HG02798 (cell line): ENCODE results near the gene CLK3.
A peak's percentile ranks its signal among the peaks of the same experiment; 100 is the strongest.

Experiments
- ATAC-seq: cut with Tn5 transposase; IDR thresholded peaks from one replicate; pipeline ENCODE4 v1.9.1; 2021; ENCODE audit warnings: mild to moderate bottlenecking; ENCODE audit not compliant: unreplicated experiment, poor library complexity

Gene CLK3

DNA sequence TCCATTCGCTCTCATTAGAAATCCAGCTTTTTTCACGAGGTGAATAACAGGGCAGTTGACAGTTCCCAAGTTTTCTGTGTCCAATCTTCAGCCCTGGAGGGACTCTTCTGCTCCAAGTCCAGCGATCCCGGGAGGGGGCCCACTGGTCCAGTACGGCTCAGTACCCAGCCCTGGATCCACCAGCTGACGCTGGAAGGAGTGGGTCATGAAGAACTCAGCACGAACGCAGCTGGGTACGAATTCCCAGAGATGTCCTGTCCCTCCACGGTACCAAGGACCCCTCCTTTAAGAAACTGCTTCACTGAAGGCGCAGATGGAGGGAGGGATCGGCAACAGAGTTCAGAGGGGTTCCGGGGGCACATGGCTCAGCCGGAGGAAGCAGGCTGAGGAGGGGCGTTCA lies 16.5 kb upstream of the CLK3 start:
- no peak for ATAC-seq

DNA sequence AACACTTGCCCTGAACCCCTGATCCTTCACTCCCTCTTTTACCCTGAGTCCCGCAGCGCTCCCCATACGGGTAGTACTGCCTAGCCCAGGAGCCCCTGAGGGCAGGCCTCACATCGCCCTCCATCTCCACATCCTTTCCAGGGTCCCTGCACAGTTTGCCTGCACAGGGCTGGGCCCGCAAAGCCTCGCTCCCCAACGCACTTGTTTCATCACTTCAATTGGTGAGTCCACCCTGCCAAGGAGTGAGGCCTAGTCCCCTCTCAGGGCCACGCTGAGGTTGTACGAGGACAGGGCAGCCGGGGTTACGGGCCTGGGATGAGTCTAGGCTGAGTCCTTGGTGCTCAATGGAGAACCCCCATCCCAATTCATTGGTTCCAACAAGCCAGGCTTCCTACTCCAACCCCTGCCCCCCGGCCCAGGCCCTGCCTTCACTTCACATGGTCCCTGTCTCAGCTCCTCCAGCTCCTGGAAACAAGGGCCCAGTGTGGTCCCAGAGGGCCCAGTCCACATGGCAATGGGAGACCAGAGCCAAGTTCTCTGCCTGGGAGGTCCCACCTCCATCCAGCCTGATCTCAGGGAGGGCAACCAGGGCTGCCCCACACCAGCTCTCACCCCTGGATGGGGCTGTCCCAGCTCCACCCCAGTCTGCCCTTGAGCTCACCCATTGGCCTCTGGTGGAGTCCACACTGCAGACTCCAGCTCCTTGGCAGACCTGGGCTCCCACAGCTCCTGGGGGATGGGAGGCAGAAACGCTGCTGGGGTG lies 12.4 kb upstream of the CLK3 start:
- ATAC-seq = no peak

DNA sequence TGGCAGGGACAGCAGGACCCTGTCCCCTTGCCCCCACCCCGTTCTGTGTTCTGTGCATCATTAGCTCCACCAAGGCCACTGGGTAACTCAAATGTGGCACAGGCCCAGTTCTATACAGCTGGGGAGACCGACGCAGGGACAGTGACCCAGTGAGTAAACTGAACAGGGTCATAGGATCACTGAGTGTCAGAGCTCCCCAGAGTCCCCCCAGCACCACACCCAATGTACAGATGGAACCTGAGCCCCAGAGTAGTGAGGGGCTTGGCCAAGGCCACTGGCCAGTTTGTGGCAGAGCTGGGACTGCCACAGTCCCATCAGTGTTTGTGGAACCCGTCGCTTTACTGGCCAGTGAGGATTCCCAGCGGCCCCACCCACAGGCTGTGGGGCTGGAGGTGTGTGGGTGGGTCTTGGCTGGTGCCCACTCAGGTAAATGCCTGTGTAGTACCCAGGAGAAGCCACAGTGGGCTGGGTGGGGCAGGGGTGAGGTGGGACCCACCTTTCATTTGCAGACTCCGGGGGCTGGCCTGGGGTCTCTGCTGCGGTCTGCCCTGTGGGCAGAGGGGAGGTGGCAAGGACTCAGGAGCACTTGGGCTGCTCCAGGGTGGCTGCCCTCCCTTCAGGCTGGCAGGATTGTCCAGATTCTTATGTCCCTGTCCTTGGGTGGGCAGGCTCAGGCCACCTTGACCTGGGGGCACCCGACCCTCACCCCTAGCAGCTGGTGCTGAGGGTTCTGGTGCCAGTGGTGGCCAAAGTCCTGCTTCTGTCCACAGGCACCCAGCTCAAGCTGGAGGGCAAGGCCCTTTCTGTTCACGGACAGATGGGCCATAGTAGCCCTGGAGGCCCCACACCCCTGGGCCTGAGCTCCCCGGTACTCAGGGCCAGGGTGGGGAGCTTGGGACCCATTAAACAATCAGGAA lies 11.6 kb upstream of the CLK3 start:
- ATAC-seq = no peak

DNA sequence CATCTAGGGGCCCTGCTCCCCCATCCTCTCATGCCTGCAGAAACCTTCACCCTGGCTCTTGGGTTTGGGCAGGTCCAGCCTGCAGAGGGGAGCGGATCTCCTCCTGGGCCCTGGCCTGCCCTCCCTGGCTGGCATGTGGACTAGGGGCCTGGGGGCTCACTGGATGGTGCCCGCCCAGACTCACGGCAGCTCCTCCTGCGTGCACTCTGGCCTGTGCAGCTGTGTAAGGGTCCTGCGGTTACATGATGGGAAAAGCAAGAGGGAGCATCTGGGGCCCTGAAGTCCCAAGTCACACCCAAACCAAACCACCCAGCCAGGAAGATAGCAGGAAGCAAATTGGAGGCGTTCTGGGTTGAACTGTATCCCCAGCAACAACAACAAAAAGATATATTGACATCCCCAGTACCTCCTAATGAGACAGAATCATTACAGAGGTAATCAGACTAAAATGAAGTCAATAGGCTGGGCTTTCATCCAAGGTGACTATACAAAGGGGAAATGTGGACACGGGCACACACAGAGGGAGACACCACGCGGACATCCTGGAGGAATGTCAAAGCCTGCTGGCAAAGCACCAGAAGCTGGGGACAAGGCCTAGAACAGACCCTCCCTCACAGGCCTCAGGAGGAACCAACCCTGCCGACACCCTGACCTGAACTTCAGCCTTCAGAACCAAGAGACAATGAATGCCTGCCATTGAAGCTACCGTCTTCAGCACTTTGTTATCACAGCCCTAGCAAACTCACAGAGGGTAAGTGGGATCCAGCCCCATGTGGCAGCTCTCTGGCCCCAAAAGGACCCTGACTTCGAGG lies 10.4 kb upstream of the CLK3 start:
- no peak for ATAC-seq

DNA sequence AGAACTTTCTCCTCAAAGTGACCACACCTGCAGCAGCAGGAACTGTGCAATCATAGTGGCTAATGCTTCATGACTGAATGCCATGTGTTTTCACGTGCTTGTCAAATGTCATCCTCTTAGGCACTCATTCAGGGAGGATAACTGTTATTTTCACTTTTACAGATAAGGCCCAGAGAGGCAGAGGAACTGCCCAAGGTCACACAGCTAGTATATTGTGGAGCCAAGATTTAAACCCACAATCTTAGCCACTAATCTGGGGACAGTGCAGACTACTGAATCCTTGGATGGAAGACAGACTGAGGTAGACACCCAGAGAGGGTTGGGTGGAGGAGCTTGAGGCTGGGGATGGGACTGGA lies 9.9 kb upstream of the CLK3 start:
- no peak for ATAC-seq

DNA sequence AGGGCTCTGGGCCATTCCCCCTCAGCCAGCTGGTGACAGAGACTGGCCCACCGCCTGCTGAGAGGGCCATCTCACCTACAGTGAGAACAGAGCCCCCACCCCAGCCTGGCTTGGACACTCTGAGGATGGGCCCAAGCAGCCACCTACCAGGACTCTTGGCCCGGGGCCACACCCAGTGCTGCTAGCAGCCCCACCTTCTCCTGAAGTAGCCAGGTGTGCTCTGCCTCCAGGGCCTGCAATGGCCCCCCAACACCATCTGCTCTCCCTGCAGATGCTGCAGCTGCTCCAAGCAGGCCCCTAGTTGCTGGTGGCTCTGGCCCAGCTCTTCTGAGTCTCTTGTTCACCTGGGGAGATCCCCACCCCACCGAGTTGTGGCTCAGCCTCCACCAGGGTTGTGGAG lies 6.8 kb upstream of the CLK3 start:
- no peak for ATAC-seq

DNA sequence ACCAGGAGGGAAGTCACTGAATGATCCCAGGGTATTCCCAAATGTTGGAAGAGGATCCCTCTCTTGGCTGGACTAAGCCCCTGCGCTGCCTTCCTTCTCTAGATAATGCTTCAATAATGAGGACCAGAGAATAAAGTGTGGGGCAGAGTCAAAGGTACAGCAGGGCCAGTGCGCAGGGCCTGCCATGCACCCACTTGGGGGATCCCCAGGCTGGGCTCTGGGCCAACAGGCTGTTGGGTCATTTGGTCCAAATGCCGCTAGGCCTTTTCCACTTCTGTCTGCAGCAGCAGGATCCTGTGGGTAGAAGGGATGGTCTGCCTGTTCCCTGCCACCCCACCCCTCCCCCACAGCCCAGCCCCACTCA lies 5.7 kb upstream of the CLK3 start:
- no peak for ATAC-seq

DNA sequence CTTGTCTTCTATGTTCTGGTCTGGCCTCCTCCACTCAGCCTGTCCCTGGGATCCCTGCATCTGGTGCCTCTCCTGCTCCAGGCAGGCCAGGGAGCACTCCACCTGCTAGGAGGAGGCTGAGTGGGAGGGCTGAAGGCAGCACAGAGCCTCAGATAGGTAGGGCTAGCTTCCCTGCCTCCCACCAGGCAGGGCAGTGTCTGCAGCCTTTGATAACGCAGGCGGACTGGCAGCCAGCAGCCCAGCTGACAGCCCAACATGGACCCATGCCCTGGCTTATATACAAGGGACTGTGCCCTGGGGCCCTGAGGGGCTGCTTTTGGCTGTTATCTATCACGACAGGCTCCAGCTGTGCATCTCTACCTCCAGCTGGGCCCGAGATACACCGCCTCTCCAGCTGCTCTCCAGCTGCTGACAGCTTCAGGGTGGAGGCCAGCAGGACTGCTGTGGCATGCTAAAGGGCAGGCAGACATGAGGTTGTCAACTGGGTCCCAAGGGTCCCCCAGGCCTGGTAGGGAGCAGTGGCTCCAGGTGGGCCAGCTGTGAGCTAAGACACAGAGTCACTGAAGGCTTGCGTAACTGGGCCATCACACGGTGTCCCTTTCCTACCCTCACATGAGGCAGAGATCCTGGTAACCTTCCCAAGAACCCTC lies 5.2 kb upstream of the CLK3 start:
- ATAC-seq = no peak

DNA sequence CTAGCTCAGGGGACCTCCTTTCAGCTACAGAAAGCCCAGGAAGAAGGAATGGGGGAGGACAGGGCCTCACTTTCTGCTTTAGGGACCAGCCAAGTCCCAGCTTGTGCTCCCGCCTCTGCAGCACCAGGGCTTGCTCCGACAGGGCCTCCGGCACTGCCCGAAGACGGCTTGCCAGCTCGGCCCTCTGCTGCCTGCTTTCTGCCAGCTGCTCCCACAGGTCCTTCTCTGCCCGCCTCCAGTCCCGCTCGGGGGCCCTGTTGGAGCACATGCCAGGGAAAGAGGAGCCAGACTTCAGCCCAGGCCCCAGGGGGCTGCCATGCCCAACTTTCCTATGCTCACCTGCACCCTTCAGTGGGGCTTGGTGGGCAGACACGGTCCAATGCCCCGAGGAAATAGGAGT lies 4.3 kb upstream of the CLK3 start:
- no peak for ATAC-seq

DNA sequence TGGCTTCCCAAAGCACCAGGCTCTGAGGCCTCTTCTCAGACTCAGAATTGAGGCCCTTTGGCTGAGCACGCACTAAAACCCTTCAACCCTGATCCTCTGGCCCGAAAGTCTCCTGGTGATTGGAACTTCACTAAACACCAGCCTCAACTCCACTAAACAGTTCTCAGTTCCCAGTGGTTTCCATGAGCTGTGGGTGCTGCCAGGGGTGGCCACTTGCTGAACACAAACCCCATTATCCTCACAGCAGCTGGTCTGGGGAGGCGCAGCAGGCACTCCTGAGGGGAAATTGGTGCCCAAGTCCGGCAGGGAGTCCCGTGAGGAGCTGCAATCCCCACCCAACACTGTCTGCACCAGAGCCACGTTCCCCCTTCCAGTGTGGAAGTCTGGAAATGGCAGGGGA lies 3.8 kb upstream of the CLK3 start:
- ATAC-seq = no peak

DNA sequence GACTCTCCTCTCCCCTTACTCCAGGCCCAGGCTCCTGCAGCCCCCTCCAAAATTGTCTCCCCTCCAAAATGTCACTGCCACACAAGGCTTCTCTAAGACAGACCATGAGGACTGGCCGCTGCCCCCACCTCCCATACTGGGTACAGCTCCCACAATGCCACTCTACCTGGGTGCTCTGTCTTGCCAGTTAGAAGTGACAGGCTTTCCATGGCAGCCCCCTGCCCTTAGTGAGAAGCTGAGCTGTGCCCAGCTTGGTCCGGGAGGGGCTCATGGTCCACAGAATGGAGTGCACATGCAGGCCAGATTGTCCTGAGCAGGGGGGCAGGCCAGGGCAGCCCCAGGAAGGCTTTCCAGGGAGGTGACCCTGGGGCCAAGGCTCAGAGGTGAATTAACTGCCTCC lies 3.0 kb upstream of the CLK3 start:
- ATAC-seq = no peak

DNA sequence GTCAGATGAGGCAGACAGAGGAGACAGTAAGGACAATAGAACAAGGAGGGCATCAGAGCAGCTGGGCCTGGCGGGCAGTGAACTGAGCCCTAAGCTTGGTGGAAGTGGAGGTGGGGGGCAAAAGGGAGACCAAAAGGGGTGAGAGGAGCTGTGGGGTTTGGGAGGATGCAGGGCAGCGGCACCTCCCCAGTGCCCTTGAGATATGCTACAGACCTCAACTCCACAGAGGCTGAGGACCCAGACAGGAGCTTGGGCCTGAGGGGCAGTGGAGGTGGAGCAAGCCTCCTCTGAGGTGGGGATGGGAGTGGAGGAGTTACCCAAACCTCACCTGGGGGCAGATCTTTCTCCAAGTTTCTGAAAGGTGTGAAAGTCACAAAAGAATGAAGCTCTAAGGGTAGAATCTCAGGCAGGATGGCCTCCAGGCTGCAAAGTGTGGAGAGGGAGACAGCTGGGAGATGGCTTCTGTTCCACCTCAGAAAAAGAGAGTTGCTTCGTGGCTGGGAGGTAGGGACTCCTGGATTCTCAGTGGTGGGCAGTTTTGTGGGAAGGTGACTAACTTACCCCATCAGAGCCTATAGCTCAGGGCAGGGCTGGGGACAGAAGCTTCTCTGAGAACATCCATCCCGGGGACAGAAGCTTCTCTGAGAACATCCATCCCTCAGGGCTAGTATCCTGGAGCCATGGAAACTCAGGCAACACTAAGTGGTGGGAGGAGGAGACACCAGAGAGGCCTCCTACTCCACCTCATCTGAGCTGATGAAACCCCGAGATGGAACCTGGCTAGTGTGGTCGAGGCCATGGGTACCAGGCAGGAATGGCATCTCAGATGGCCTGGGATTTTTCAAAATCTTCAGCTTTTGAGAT lies 2.3 kb upstream of the CLK3 start:
- no peak for ATAC-seq

DNA sequence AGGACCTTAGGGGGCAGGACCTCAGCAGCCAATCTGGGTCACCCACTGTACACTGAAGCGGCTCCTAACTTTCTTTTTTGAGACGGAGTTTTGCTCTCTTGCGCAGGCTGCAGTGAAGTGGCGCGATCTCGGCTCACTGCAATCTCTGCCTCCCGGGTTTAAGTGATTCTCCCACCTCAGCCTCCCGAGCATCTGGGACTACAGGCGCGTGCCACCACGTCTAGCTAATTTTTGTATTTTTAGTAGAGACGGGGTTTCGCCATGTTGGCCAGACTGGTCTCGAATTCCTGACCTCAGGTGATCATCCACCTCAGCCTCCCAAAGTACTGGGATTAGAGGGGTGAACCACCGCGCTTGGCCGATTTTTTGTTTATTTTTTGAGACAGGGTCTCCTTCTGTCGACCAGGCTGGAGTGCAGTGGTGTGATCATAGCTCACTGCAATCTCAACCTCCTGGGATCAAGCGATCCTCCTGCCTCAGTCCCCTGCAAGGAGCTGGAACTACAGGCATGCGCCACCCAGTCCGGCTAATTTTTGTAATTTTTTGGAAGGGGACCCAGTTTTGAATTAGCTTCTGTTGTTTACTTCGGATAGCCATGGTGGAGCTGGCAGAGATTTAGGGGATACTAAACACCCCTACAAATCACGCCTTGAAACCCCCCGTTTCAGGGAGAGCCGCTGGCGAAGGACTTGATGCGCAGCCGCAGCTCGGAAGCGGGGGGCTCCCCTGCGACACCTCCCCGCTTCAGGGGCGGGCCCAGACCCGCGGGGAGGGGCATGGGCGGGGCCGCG lies 1.5 kb upstream of the CLK3 start:
- no peak for ATAC-seq

DNA sequence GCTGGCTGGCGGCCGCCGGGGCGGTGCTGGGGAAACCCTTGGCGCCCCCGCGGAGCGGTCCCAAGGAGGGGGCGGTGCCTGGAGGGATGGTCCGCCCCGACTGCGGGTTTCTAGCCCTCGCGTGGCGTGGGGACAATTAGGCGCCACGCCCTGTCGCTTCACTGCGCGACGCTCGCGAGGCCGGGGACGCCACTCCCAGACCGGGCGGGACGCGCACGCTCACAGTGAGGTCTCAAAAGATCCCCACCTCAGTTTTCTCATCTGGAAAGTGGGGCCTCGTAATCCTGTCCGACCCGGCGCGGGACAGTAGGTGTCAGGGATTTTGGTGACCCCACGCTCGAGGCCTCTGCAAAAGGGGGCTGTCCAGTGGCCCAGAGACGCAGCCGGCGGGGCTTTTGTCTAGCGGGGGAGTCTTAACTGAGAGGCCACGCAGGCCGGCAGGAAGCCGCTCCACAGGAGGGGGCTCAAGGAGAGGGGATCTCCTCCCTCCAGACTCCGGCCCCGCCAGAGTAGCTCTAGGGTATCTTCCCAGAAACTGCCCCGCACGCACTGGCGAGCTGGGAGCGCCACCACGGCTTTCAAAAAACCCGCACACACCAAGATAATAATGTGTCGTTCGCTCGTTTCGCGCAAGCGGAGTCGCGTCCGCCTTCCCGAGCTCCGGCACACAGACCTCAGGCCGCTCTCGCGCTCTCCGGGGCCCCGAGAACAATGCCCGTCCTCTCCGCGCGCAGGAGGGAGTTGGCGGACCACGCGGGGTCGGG lies 710 bp upstream of the CLK3 start:
- peak; percentile 65 for ATAC-seq

DNA sequence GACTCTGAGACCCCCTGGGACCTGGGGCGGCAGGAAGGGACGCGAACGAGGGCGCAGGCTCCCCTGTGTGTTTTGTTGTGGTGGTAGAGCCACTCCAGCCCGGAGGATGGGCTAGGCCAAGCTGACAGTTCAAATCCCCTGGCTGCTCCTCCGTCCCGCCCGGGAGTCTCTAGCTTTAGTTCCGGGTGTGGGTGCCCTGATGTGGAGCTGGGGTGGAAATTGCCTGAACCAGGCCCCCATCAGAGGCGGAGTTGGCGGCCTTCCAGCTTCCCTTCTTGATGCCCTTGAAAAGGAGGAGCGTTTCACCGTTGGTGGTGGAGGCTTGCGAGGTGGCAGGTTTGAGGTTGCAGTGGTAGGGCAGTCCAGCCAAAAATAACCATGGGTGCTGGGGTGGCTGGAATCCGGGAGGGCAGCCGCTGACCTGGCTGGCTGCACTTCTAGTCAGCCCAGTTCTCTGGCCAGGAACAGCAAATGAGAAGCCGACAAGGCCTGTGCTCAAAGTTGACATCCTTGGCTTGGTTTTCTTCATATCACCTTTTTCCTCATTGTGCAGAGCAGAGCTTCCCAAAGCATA lies 817 bp downstream of the CLK3 start:
- no peak for ATAC-seq

DNA sequence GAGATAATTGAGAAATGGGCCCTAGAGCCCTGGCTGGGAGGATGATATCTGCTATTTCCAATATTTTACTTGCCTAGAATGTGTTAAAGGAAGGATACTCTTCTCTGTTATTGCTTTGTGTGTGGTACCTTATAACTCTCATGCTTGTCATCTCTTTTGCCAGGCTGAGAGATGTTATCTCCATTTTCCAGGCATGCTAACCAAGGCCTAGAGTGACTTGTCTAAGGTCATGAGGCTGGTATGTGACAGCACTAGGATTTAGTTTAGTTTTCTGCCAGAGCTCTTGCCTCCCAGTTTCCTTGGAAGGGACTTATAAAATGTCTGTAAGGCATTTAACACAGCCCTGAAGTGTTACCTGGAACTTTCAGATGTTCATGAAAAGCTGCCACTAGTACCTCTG lies 1.4 kb downstream of the CLK3 start:
- ATAC-seq = no peak

DNA sequence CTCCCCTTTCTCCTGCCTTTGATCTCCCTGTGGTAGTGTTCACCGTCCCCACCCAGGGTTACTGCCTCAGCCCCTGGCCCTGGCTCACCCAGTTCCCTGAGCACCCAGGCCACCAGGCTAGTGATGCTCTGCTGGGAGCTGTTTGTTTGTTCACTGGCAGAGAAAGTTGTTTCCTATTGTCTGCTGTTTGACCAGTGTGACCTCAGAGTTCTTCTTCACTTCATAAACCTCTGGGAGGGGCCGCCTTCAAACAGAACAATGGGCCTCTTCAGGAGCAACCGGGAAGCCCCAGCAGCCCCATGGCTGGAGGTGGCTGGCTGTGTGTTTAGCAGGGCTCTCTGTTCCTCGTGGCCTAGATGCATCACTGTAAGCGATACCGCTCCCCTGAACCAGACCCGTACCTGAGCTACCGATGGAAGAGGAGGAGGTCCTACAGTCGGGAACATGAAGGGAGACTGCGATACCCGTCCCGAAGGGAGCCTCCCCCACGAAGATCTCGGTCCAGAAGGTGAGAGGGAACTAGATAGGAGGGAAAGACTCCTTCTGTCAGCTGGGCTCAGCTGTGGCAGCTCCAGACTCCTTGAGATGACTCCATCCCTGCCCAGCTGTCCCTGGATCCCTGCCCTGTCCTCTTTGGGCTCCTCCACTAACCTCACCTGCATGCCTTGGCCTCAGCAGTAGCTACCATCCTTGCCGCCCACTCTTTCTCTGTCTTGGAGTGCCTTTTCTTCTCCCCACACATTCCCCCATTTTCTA lies 3.4 kb downstream of the CLK3 start:
- ATAC-seq = no peak
